ENCODE results near the gene CCDC24. TPM values are rescaled to one million over a fixed set of nuclear protein-coding genes. Genes with fewer than 3 reads are reported as not detected.

The CCDC24 gene
- total and polyA plus RNA-seq, 3 donors from 2014 or later: 28.8 to 64.9 (median 31.3) TPM

GRCh38 chr1:43994071-43994470 lies 2.7 kb downstream of the CCDC24 start:
- DNase-seq: no peak
- no peak overlapping the region for H3K27ac ChIP-seq
- TF ChIP-seq CTCF (IDR thresholded peaks at IDR 0.05) (no peak), POLR2A (IDR thresholded peaks at IDR 0.05) (no peak)
- H3K4me3 ChIP-seq: no peak overlapping the region
- H3K9me3 ChIP-seq: no peaks in the 10 kb centered on the region
- intact Hi-C loops (cut with DNase I; ENCODE audit: low total_unique reads): no loop called here
- WGBS, 2 donors: 95 to 97% methylated on average over 7 of the region's 7 CpGs
- peaks cover 13% of the 10 kb centered on the region for H3K4me1 ChIP-seq
- no peaks in the 10 kb centered on the region for H3K27me3 ChIP-seq
- H3K36me3 ChIP-seq (ENCODE audit: low read depth, missing control alignments): no peaks in the 10 kb centered on the region

GRCh38 chr1:43994794-43995790 lies 3.7 kb downstream of the CCDC24 start:
- peak in 1 of 3 experiments; percentile 9 for TF ChIP-seq CTCF (IDR thresholded peaks at IDR 0.05)
- no peak for TF ChIP-seq POLR2A (IDR thresholded peaks at IDR 0.05)
- Histone ChIP-seq H3K4me1 (peaks cover 18% of the 10 kb centered on the region), H3K27me3 (no peaks in the 10 kb centered on the region), H3K36me3 (ENCODE audit: low read depth, missing control alignments) (no peaks in the 10 kb centered on the region), H3K4me3 (no peak overlapping the region), H3K27ac (no peak overlapping the region), H3K9me3 (no peaks in the 10 kb centered on the region)
- intact Hi-C loops (cut with DNase I; ENCODE audit: low total_unique reads): no loop called here
- 71 to 85% methylated on average over 8 to 15 of the region's 15 CpGs for WGBS, 2 donors
- DNase-seq: no peak

- 87 to 90% methylated on average over 13 to 21 of the region's 21 CpGs for WGBS, 2 donors
- DNase-seq: no peak
- Histone ChIP-seq H3K36me3 (ENCODE audit: low read depth, missing control alignments) (no peaks in the 10 kb centered on the region), H3K9me3 (no peaks in the 10 kb centered on the region), H3K27ac (no peak overlapping the region), H3K4me3 (no peak overlapping the region), H3K4me1 (peaks cover 13% of the 10 kb centered on the region), H3K27me3 (no peaks in the 10 kb centered on the region)
- intact Hi-C loops (cut with DNase I; ENCODE audit: low total_unique reads): no loop called here
- TF ChIP-seq CTCF (IDR thresholded peaks at IDR 0.05) (no peak), POLR2A (IDR thresholded peaks at IDR 0.05) (no peak)
Observed at GRCh38 chr1:43995984-43996732, 4.8 kb downstream of the CCDC24 start.

GRCh38 chr1:43996733-43997115 lies 5.3 kb downstream of the CCDC24 start:
- Histone ChIP-seq H3K4me1 (peaks cover 13% of the 10 kb centered on the region), H3K27me3 (no peaks in the 10 kb centered on the region), H3K9me3 (no peaks in the 10 kb centered on the region), H3K36me3 (ENCODE audit: low read depth, missing control alignments) (no peaks in the 10 kb centered on the region), H3K4me3 (no peak overlapping the region), H3K27ac (no peak overlapping the region)
- WGBS, 2 donors: 67 to 69% methylated on average over 6 of the region's 6 CpGs
- TF ChIP-seq POLR2A (IDR thresholded peaks at IDR 0.05) (no peak), CTCF (IDR thresholded peaks at IDR 0.05) (no peak)
- no peak for DNase-seq
- intact Hi-C loops (cut with DNase I; ENCODE audit: low total_unique reads): no loop called here
